Measurements from ENCODE around the gene SLC28A1.

The SLC28A1 gene

DNA sequence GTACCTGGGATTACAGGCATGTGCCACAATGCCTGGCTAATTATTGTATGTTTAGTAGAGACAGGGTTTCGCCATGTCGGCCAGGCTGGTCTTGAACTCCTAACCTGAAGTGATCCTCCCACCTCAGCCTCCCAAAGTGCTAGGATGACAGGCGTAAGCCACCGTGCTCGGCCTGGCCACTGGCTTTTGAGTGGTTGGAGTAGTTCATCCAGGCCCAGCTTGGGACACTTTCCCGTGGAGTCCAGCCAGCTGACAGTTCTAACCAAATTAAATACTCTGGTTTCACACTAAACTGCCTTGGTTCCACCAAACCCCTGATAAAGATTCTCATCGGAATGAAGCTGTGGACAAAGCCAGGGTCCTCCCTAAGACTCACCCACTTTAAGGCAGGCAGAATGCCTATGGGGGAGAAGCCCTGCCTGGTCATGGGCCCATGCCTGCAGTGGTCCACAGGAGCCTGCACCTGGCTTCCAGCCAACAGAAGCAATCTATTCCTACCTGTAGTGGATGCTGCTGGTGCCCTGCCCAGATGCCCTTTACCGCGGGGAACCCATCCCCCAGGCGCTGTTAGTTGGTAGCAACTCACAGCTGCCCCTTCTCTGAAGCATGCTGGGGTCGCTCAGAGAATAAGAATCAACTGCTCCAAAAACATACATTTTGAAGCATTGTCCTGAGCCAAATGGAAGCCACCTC lies 5.2 kb upstream of the SLC28A1 start:
- DNase-seq: no peak
- intact Hi-C loops (cut with DNase I): loop anchor here (10.0 kb wide), 1 partner anchor 294 kb away; no protein-coding TSS in a partner anchor

DNA sequence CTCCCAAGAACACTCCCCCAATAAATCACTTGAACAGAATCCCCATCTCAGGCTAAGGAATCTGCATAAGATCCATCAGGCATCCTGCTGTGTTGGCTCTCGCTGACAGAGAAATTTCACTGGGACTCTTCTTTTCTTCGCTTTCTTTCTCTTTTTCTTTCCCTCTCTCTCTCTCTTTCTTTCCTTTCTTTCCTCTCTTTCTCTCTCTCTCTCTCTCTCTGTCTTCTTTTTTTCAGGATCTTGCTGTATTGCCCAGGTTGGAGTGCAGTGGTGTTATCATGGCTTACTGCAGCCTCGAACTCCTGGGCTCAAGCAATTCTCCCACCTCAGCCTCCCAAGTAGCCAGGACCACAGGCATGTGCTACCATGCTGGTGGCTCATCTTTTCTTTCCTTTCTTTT lies 4.5 kb upstream of the SLC28A1 start:
- DNase-seq: no peak
- intact Hi-C loops (cut with DNase I): no loop called here

DNA sequence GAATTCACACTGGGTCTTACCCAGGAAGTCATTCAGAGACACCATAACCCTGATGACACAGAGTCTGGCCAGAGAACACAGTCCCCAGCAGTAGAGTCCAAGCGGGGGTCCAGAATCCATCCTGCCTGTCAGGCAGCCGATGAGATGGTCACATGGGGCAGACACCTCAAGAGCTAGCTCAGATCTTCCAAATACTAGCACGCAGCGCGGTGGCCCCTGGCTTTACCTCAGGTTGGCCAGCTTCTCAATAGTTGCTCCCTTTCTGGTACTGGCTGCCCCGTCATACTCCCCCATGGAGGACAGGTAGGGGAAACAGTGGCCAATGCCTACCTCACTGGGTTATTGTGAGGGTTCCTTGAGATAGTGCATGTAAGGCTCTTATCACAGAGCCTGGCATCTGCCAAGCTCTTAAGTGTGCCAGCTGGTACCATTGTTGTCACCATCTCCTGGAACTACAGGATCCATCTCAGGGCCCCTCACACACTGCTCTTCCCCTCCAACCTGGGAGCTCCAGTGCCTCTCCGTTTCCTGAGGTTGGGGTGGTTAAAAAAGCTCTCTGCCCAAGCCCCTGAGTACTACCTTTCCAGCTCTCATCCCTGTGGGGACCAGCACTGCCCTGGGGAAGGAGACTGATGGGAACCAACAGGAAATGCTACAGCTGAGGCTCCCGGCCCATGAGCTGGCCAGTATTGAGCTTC lies 3.5 kb upstream of the SLC28A1 start:
- intact Hi-C loops (cut with DNase I): no loop called here
- DNase-seq: no peak

DNA sequence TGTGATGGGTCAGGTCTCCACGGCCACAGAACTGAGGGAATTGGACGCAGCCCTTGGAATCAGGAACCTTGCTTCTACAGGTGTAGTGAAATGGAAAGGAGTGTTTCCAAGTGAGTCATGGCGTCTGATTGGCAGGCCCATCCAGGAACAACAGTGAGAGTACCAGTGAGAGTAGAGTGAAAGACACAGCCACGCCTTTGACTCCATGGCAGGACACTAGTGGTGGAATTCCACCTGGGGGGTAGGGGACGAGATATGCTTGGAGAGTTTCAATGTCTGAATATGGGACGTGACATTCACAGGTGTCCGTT lies 3.0 kb upstream of the SLC28A1 start:
- no peak for DNase-seq
- intact Hi-C loops (cut with DNase I): no loop called here

DNA sequence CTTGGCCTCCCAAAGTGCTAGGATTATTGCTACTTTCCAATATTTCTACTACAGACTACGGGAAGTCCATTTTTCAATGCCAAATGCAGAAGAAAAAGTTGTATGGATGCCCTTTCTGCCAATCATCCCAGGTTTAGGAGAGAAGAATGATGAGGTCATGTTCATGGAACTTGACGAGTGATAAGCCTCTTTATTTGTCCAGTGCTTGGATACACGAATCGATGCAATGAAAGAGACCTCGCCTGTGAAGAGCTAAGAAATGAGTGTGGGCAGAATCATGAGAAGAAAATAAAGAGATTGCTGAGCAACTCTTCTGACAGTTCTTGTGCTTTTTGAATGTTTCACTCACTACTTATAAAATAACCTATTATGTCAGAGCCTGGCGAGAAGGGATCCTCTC lies 996 bp upstream of the SLC28A1 start:
- peak in 1 of 42 donors; percentile 36 for DNase-seq
- intact Hi-C loops (cut with DNase I): no loop called here

DNA sequence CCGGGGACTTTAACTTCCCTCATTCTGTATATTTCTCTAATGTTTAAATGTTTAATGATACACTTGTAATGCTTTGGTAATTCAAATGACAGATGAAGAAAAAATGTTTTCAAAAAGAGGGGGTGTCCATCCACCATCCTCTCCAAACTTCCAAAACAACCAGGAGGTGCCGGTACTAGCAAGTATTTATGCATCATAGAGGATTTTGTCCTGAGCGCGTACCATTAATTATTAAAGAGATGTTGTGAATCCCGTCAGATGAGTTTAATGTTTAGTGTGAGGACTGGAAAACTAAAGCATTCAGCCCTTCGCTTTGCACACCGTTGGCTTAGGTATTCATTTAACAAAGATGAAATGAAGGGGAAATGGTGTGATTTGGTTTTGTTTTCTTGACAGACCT lies 1.3 kb downstream of the SLC28A1 start:
- intact Hi-C loops (cut with DNase I): no loop called here

DNA sequence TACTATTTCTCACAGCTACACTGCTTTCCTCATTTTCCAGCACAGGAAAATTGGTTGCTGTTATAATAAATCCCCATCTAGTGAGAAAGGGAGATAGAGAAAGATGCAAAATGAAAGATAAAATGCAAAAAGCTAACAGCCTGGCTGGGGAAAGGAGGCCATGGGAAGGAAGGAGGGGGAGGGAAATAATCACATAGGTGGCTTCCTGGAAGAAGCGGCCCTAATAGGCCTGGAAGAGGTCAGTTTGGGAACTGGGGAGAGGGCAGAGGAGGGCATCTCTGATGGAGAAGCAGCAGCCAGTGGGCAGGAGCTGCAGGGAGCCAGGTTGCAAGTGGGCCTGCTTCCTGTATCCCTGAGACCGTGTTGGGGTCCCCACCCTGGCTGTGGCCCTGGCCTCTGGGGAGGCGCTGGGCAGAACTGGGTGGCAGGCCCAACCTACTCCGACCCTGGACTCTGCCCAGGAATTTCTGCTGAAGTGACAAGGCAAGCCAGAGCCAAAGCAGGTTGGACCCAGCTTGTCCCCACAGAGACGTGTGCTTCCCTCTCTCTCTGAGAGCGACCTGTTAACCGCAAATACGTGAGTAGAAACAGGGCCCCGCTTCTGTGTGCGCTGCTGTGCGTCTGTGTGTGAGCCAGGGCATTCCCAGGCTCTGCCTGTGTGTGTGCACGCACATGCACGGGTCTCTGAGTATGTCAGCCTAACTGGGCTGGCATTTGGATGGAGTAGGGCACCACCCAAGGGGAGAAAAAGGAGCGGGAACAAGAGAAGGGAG lies 1.9 kb downstream of the SLC28A1 start:
- intact Hi-C loops (cut with DNase I): no loop called here
- DNase-seq: no peak

More for the DNA sequence above, 1.3 kb downstream of the SLC28A1 start:
- DNase-seq: no peak

DNA sequence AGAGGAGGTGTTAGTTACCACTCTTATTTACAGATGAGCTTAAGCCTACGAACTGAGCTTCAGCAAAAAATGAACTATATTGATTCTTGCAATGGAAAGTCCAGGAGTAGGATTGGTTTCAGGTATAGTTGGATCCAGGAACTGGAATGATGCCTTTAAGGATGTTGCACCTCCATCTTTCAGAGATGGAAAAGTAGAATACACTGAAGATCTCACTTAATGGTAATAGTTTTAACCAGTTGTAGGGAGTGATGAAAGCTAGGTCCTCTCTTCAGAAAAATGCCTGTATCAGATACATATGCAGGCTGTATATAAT lies 2.5 kb downstream of the SLC28A1 start:
- no peak for DNase-seq
- intact Hi-C loops (cut with DNase I): no loop called here

DNA sequence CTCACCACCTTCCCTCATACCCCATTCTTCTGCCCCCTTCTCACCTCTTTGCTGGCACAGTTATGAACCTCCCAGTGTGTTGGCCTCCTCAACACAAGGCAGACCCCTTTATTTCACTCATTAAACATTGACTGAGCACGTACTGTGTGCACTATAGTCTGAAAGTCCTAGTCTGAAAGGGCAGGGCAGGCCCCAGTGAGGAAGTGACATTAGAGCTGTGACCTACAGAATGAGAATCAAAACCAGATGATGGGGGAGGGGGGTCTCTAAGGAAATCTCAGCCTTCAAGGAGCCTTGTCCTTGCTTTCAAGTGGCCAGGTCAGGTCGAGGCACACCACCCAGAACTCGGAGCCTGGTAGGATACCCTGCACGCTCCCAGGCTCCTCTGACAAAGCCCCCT lies 3.5 kb downstream of the SLC28A1 start:
- intact Hi-C loops (cut with DNase I): no loop called here

DNA sequence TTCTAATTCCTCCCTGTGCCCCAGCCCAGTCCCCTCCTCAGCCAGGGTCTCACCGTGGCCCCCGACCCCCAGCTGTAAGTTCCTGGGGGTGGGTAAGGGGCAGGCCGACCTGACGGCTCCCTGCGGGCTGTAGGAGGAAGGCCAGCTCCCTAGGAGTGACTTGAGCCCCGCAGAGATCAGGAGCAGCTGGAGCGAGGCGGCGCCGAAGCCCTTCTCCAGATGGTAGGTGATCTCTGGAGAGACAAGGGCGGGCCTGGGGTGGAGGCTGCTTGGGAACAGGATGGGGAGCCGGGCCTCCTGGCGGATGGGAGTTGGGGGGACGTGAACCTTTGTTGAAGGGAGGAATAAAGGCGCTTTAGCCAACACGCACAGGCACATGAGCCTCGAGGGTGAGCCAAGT lies 4.2 kb downstream of the SLC28A1 start:
- intact Hi-C loops (cut with DNase I): no loop called here
- DNase-seq: no peak

More for the DNA sequence above, 3.5 kb downstream of the SLC28A1 start:
- no peak for DNase-seq

DNA sequence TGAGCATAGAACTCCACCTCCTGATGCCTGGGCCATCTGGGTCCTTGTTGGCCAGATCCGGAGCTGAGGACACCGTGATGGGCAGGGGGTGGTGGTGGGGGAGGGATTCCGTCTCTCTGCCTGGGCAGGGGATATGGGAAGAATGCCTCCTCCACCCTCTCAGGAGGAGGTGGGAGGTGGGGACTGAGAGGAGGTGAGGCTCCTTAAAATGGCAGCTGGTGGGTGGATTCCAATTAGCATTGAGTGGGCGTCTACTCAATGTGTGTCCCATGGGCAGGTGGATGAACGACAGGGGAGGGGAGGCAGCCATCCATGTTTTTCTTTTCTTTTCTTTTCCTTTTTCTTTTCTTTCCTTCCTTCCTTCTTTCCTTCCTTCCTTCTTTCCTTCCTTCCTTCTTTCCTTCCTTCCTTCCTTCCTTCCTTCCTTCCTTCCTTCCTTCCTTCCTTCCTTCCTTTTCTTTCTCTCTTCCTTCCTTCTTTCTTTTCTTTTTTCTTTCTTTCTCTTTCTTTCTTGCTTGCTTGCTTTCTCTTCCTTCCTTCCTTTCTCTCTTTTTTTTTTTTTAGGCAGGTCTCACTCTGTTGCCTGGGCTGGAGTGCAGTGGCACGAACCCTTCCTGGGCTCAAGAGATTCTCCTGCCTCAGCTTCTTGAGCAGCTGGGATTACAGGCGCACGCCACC lies 5.0 kb downstream of the SLC28A1 start:
- peak in 33 of 42 donors; percentile 6 to 84 (median 43) for DNase-seq
- intact Hi-C loops (cut with DNase I): no loop called here

DNA sequence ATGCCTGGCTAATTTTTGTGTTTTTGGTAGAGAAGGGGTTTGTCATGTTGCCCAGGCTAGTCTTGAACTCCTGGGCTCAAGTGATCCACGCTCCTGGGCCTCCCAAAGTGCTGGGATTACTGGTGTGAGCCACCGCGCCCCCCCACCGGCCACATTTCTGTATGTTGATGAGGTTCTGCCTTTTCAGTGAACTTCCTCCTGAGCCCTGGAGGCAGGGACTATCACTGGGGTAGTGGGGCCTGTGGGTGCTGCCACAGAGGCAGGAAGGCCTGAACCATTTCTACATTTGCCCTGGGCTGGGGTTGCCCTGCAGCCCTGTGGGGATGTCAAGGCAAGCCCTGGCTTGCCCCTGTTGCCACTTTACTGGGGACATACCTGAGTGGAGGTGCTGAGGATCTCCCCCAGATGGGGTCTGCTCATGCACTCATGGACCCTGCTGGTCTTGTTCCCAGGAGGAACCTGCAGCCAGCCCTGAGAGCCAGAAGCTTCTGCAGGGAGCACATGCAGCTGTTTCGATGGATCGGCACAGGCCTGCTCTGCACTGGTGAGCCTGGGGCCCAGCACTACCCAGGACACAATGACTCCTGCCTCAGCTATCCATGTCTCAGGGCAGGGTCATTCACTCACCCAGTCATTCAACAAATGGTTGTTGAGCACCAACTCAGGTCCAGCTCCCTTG lies 5.7 kb downstream of the SLC28A1 start:
- DNase-seq: no peak
- intact Hi-C loops (cut with DNase I): no loop called here

DNA sequence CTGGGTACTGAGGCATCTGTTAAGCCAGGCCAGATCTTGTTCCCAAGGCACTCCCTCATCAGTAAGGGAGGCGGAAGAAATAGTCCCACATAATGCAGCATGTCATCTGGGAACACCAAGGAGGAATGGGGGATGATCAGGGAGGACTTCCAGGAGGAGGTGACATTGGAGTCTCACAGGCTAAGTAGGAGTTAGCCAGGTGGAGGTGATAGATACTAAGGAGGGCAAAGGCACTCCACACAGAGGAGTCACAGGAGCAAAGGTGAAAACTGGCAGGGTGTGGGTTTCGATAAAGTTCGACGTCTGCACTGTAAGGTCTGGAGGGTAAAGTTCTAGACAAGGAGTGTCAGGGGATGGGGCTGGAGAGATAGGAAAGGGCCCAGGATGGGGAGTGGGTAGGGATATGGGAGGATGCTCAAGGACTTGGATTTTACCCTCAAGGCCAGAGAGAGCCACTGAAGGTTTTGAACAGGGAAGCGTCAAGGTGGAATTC lies 6.3 kb downstream of the SLC28A1 start:
- no peak for DNase-seq
- intact Hi-C loops (cut with DNase I): no loop called here

DNA sequence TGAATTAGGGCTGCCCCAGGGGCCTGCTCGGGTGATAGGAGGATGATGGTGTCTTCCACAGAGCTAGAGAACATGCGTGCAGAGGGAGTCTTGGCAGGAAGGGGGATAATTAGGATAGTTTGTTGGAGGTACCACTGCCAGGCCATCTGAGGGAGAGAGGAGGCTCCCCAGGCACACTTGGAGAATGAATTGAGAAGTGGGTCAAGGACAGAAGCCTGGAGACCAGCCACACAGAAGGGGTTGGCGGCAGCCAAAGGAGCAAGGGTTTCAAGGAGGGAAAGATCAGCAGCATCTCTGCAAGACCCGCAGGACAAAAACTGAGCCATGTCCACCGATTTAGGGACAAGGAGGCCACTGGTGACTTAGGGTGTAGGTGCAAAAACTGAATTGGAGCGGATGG lies 6.9 kb downstream of the SLC28A1 start:
- intact Hi-C loops (cut with DNase I): no loop called here

DNA sequence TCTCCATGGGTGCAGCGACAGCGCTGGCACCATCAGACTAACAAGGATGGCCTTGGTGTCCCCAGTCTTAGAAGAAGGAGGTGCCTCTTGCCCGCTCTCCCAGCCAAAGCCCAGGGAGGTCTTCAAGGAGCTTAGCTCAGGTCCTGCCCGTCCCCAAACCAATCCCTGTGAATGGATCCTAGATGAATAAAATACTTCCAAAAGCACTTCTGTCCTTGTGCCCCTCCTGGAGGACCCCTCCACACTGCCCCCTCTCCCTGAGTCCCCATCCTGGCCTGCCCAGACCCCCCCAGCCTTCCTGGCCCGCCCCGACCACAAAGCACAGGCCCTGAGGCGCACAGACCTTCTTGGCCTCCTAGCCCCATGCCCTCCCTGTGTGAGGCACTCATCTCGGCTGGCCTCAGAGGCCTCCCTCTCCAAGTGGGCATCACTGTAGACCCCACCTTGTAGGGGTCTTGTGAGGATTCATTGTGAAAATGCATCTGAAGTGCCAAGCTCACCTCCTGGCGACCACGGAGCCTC lies 8.4 kb downstream of the SLC28A1 start:
- no peak for DNase-seq
- intact Hi-C loops (cut with DNase I): no loop called here

More for the DNA sequence above, 6.9 kb downstream of the SLC28A1 start:
- no peak for DNase-seq

DNA sequence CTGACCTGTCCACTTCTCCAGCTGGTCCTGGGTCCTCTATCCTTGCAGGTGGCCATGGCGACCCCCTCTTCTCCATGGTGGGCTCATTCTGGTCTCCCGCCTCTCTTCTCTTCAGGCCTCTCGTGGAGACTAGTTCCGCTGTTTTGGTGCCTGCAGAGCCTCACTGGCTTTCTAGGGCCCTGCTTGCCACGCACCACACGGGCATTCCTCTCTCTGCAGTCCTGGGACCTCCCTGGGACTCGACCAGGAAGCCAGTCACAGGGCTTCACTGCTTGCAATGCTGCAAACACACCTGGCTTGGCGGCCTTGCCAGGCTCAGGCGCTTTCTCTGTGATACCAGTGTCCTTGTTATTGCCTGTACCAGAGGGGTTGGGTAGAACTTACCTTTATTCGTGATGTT lies 9.1 kb downstream of the SLC28A1 start:
- intact Hi-C loops (cut with DNase I): no loop called here
- DNase-seq: no peak

DNA sequence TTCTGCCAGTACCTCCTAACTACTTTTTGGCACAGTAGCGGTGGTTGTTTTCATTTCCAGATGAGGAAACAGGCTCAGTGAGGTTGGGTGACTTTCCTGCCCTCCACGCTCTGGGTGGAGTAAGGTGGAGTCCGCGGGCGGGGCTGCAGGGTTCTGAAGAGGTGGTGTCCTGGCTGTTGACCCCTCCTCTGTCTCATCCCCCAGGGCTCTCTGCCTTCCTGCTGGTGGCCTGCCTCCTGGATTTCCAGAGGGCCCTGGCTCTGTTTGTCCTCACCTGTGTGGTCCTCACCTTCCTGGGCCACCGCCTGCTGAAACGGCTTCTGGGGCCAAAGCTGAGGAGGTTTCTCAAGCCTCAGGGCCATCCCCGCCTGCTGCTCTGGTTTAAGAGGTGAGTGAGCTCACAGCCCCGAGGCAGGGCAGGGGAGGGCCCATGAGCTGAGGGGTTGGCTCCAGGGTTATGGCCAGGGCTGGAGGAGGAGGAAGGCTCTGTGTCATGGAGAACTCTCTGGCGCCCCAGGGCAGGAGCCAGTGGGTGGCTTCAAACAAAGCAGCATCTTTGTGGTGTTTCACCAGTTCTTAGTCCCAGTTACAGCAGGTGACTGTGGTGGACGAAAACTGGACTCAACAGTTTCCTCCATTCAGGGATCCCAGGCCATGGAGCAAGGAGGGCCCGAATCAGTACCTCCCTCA lies 10.4 kb downstream of the SLC28A1 start:
- DNase-seq: no peak
- intact Hi-C loops (cut with DNase I): no loop called here

DNA sequence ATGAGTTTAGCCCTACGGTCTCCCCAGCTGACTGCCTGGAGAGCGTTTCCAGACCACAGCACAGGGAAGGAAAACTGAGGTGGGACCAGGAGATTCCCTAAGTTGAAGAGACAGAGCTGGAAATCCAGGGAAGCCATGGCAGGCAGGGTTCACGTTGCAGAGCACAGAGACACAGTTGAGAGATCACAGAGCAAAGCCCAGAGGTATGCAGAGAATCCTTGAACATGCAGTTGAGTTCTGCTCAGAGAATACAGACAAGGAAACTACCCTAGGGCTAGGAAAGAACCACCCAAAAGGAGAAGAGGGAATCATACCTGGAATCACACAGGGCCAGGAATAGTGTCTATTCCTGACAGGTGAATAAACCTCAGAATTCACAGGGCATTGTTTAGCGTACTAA lies 14.3 kb downstream of the SLC28A1 start:
- intact Hi-C loops (cut with DNase I): no loop called here
- no peak for DNase-seq
